Tibial nerve (tissue), 4 donors: ENCODE data around the gene FAM25A.

Source experiments
- CTCF ChIP-seq, 5 experiments: fragments of 200-600 bp in 3 of 5; fragments of 450-650 bp in 2 of 5; sonication (generic) in 3 of 5; IDR thresholded peaks; one replicate each; pipeline ENCODE4 v1.5.1; 2016 to 2019; ENCODE audit warnings: antibody characterized with exemption in 5 of 5, mild to moderate bottlenecking in 3 of 5, moderate library complexity in 2 of 5
- EP300 ChIP-seq, 2 donors: sonication (generic); formaldehyde crosslinking; IDR thresholded peaks; one replicate each; pipeline ENCODE4 v1.6.1; 2017; ENCODE audit warnings: antibody characterized with exemption in 2 of 2, mild to moderate bottlenecking in 1 of 2

- TF ChIP-seq CTCF (IDR thresholded peaks at IDR 0.05) (no peak), EP300 (IDR thresholded peaks at IDR 0.05) (no peak)
Measured at GRCh38 chr10:86992456-86992855, 27.6 kb upstream of the FAM25A start.
